Fibroblast of lung (primary cell): ENCODE measurements around the gene CFP. TPM values are rescaled to one million over a fixed set of nuclear protein-coding genes. Genes with fewer than 3 reads are reported as not detected.

Experiments used
- DNase-seq, 2 donors: peaks; one replicate each; pipeline versions ENCODE4 v3.0.0 to v3.0.0-alpha.2; 2010; ENCODE audit warnings: low read depth in 2 of 2
- H2AFZ ChIP-seq: 2 replicates; pipeline ENCODE4 v1.5.1; 2012; ENCODE audit warnings: low read length, control low read depth, inconsistent platforms
- H3K27ac ChIP-seq: 2 replicates; pipeline ENCODE4 v1.5.1; 2011; ENCODE audit warnings: low read length, control low read depth; ENCODE audit not compliant: insufficient read depth
- H3K27me3 ChIP-seq: 2 replicates; pipeline ENCODE4 v1.5.1; 2011; ENCODE audit warnings: mild to moderate bottlenecking, low read length; ENCODE audit not compliant: control insufficient read depth, insufficient read depth
- H3K36me3 ChIP-seq: 2 replicates; pipeline ENCODE4 v1.5.1; 2011; ENCODE audit warnings: low read length; ENCODE audit not compliant: control insufficient read depth, insufficient read depth
- H3K4me1 ChIP-seq: 2 replicates; pipeline ENCODE4 v1.5.1; 2011; ENCODE audit warnings: low read length; ENCODE audit not compliant: control insufficient read depth, insufficient read depth; ENCODE audit errors: extremely low read depth
- H3K4me2 ChIP-seq: 2 replicates; pipeline ENCODE4 v1.5.1; 2011; ENCODE audit warnings: low read length, control low read depth; ENCODE audit not compliant: insufficient read depth; ENCODE audit errors: extremely low read depth
- H3K4me3 ChIP-seq, 4 experiments: fragments of 200-600 bp in 1 of 4; sonication (generic) in 1 of 4; replicated peaks in 1 of 4; 2 replicates each; pipeline ENCODE4 v1.5.1; 2011 to 2016; ENCODE audit warnings: low read length in 4 of 4, low read depth in 3 of 4, mild to moderate bottlenecking in 3 of 4, control low read depth in 2 of 4, inconsistent platforms in 1 of 4, mixed read lengths in 1 of 4; ENCODE audit not compliant: insufficient read depth in 1 of 4; ENCODE audit errors: control extremely low read depth in 1 of 4
- H3K79me2 ChIP-seq: 2 replicates; pipeline ENCODE4 v1.5.1; 2012; ENCODE audit warnings: mild to moderate bottlenecking, low read length, inconsistent platforms; ENCODE audit not compliant: control insufficient read depth, insufficient read depth
- H3K9ac ChIP-seq: 2 replicates; pipeline ENCODE4 v1.5.1; 2011; ENCODE audit warnings: mild to moderate bottlenecking, low read length, control low read depth; ENCODE audit not compliant: insufficient read depth
- H3K9me3 ChIP-seq: 2 replicates; pipeline ENCODE4 v1.5.1; 2012; ENCODE audit warnings: low read depth, low read length; ENCODE audit not compliant: control insufficient read depth, insufficient read depth
- H4K20me1 ChIP-seq: 2 replicates; pipeline ENCODE4 v1.5.1; 2011; ENCODE audit warnings: low read length; ENCODE audit not compliant: control insufficient read depth, insufficient read depth; ENCODE audit errors: extremely low read depth
- EZH2 ChIP-seq: IDR thresholded peaks from 2 replicates; pipeline ENCODE4 v1.5.1; 2012; ENCODE audit warnings: low read length, control low read depth, mild to moderate bottlenecking; ENCODE audit errors: missing control alignments
- polyA plus RNA-seq, 2 donors: library from polyadenylated mRNA; depleted of rRNA in 1 of 2; stranded (reverse) in 1 of 2; unstranded in 1 of 2; fragments of >200 nt; gene quantifications; 2 replicates each; pipeline ENCODE4 v1.2.1, GENCODE V29; 2011 to 2012; ENCODE audit warnings: missing spikeins in 1 of 2
- total RNA-seq: library from RNA; depleted of rRNA; stranded (reverse); fragments of >200 nt; gene quantifications from 2 replicates; pipeline ENCODE4 v1.2.1, GENCODE V29; 2014
- TF ChIP-seq, protein P1 (sequence below), 2 donors: IDR thresholded peaks in 1 of 2; conservative IDR thresholded peaks in 1 of 2; 1 replicate in 1 of 2; 2 replicates in 1 of 2; pipeline ENCODE4 v1.5.1; 2011 to 2012; ENCODE audit warnings: low read length in 2 of 2, control low read depth in 1 of 2, inconsistent platforms in 1 of 2, low read depth in 1 of 2, mild to moderate bottlenecking in 1 of 2

Gene CFP
- total and polyA plus RNA-seq, 2 donors (not counting 1 experiment from before 2014, with no cell fraction given) = 0.08 to 0.17 TPM

- Histone ChIP-seq H3K79me2 (no peaks in the 10 kb centered on the region), H3K4me2 (no peak overlapping the region), H4K20me1 (no peaks in the 10 kb centered on the region), H3K4me1 (no peaks in the 10 kb centered on the region), H2AFZ (no peak overlapping the region), H3K27me3 (no peaks in the 10 kb centered on the region), H3K27ac (no peak overlapping the region), H3K36me3 (peaks cover 6% of the 10 kb centered on the region), H3K9me3 (no peaks in the 10 kb centered on the region), H3K9ac (no peak overlapping the region), H3K4me3 (no peak overlapping the region)
- peak; percentile 7 to 40 for DNase-seq
- TF ChIP-seq, protein P1, sequence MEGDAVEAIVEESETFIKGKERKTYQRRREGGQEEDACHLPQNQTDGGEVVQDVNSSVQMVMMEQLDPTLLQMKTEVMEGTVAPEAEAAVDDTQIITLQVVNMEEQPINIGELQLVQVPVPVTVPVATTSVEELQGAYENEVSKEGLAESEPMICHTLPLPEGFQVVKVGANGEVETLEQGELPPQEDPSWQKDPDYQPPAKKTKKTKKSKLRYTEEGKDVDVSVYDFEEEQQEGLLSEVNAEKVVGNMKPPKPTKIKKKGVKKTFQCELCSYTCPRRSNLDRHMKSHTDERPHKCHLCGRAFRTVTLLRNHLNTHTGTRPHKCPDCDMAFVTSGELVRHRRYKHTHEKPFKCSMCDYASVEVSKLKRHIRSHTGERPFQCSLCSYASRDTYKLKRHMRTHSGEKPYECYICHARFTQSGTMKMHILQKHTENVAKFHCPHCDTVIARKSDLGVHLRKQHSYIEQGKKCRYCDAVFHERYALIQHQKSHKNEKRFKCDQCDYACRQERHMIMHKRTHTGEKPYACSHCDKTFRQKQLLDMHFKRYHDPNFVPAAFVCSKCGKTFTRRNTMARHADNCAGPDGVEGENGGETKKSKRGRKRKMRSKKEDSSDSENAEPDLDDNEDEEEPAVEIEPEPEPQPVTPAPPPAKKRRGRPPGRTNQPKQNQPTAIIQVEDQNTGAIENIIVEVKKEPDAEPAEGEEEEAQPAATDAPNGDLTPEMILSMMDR (conservative IDR thresholded peaks at IDR 0.05 in 1 of 2, IDR thresholded peaks at IDR 0.05 in 1 of 2; ENCODE audit: low read depth in 1 of 2, low read length in 2 of 2) = no peak
- TF ChIP-seq EZH2 = no peak
These were observed 4.2 kb upstream of the CFP start for GRCh38 chrX:47633689-47634590.

DNA sequence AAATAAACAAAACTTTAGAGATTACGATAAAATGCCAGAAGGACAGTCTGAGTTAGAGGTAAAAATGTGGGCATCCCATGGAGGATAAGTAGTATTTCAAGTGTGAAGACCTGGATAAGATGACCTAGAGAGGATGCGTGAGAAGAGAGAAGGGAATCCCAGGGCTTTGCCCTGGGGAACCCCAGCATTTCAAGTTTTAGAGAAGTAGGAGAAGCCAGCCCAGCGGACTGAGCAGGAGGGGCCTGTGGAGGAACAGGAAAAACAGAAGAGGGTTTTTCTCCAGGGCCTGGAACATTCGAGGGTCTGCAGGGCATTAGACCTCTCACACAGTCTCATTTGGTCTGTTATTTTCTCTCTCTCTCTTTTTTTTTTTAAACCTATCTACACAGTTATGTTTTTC is 2.9 kb upstream of the CFP start:
- Histone ChIP-seq H4K20me1 (no peaks in the 10 kb centered on the region), H3K4me3 (no peak overlapping the region), H3K36me3 (peaks cover 2% of the 10 kb centered on the region), H3K4me1 (no peaks in the 10 kb centered on the region), H2AFZ (no peak overlapping the region), H3K4me2 (no peak overlapping the region), H3K9me3 (no peaks in the 10 kb centered on the region), H3K27me3 (no peaks in the 10 kb centered on the region), H3K9ac (no peak overlapping the region), H3K79me2 (no peaks in the 10 kb centered on the region), H3K27ac (no peak overlapping the region)
- no peak for DNase-seq
- TF ChIP-seq, protein P1 (conservative IDR thresholded peaks at IDR 0.05 in 1 of 2, IDR thresholded peaks at IDR 0.05 in 1 of 2; ENCODE audit: low read depth in 1 of 2, low read length in 2 of 2) = no peak
- no peak for TF ChIP-seq EZH2

- Histone ChIP-seq H3K4me3 (no peak overlapping the region), H2AFZ (no peak overlapping the region), H3K4me2 (no peak overlapping the region), H4K20me1 (no peaks in the 10 kb centered on the region), H3K79me2 (no peaks in the 10 kb centered on the region), H3K9me3 (no peaks in the 10 kb centered on the region), H3K27me3 (no peaks in the 10 kb centered on the region), H3K27ac (no peak overlapping the region), H3K9ac (no peak overlapping the region), H3K36me3 (no peaks in the 10 kb centered on the region), H3K4me1 (no peaks in the 10 kb centered on the region)
- DNase-seq = no peak
- no peak for TF ChIP-seq EZH2
- TF ChIP-seq, protein P1 (conservative IDR thresholded peaks at IDR 0.05 in 1 of 2, IDR thresholded peaks at IDR 0.05 in 1 of 2; ENCODE audit: low read depth in 1 of 2, low read length in 2 of 2) = no peak
These were observed 1.9 kb upstream of the CFP start for GRCh38 chrX:47631676-47632075.
